ENCODE measurements around the gene PRKD3. TPM values are rescaled to one million over a fixed set of nuclear protein-coding genes. Genes with fewer than 3 reads are reported as not detected.
A peak's percentile ranks its signal among the peaks of the same experiment; 100 is the strongest.

The PRKD3 gene
- total RNA-seq, 1 experiment from 2014 or later = 40.2 TPM

DNA sequence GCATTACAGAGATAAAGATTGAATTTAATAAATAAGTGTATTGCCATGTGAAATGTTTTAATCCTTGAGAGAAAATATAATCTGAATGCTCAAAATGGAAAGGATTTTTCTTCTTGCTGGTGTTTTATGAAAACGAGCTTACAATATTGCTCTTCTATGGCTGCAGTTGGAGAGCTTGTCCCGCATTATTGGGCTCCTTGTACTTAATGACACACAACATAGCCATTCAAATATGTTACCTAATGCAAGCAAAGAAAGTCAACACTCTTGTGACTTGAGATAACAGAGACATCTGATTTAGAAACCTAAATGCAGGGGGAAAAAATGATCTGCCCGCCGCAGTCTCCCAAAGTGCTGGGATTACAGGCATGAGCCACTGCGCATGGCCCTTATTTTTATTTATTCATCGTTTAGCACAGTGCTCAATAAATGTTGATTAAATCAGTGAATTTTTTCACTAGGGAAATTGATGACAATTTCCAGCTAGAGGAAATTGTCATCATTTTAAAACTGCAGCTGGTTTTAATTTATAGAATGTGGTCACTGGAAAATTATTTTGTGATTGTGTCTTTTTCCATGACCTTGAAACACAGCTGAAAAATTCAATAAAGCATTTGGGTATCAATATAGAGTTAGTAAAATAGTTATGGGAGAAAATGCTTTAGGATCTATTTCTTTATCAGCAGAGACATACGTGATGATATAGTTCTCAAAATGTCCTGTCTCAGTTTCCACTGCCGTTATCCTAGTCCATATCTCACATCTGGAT lies 2.4 kb upstream of the PRKD3 start:
- peaks cover 10% of the 10 kb centered on the region for H3K36me3 Mint-ChIP-seq (ENCODE audit: insufficient read depth, unreplicated experiment)
- no peaks in the 10 kb centered on the region for H3K9me3 Mint-ChIP-seq (ENCODE audit: unreplicated experiment)
- H3K27me3 Mint-ChIP-seq (ENCODE audit: insufficient read depth, unreplicated experiment) = no peaks in the 10 kb centered on the region
- peak overlapping the region; percentile 47 for H3K4me3 Mint-ChIP-seq (ENCODE audit: unreplicated experiment)
- POLR2A ChIA-PET = no interaction called here
- no peak for DNase-seq
- CTCF ChIA-PET = interaction anchor here (1.0 kb wide), 1 partner anchor 95 kb away, joined by 3 read pairs; the partner anchor contains the start of genes CEBPZ and NDUFAF7
- Histone ChIP-seq H3K9me3 (no peaks in the 10 kb centered on the region), H3K27me3 (replicated peaks; ENCODE audit: control insufficient read depth, insufficient read depth, low read length) (no peaks in the 10 kb centered on the region), H3K4me3 (ENCODE audit: low read depth, low read length) (no peak overlapping the region), H3K4me1 (peaks cover 13% of the 10 kb centered on the region; the same call in 1 of the 2 replicates), H3K36me3 (ENCODE audit: control insufficient read depth, insufficient read depth, low read length) (no peaks in the 10 kb centered on the region)
- peaks cover 19% of the 10 kb centered on the region for H3K4me1 Mint-ChIP-seq (ENCODE audit: low read depth, unreplicated experiment)
- intact Hi-C loops (cut with micrococcal nuclease; ENCODE audit: unreplicated experiment) = loop anchor here (2.0 kb wide), 1 partner anchor 16 kb away; no protein-coding TSS in a partner anchor
- TF ChIP-seq, protein P1, sequence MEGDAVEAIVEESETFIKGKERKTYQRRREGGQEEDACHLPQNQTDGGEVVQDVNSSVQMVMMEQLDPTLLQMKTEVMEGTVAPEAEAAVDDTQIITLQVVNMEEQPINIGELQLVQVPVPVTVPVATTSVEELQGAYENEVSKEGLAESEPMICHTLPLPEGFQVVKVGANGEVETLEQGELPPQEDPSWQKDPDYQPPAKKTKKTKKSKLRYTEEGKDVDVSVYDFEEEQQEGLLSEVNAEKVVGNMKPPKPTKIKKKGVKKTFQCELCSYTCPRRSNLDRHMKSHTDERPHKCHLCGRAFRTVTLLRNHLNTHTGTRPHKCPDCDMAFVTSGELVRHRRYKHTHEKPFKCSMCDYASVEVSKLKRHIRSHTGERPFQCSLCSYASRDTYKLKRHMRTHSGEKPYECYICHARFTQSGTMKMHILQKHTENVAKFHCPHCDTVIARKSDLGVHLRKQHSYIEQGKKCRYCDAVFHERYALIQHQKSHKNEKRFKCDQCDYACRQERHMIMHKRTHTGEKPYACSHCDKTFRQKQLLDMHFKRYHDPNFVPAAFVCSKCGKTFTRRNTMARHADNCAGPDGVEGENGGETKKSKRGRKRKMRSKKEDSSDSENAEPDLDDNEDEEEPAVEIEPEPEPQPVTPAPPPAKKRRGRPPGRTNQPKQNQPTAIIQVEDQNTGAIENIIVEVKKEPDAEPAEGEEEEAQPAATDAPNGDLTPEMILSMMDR (IDR thresholded peaks at IDR 0.05; ENCODE audit: insufficient read depth in 1 of 2, low read depth in 1 of 2, low read length in 1 of 2, severe bottlenecking in 1 of 2, unreplicated experiment in 1 of 2) = no peak
- H3K27ac Mint-ChIP-seq (ENCODE audit: unreplicated experiment) = no peak overlapping the region
- BruUV-seq (replicated peaks) = no TSS peak

DNA sequence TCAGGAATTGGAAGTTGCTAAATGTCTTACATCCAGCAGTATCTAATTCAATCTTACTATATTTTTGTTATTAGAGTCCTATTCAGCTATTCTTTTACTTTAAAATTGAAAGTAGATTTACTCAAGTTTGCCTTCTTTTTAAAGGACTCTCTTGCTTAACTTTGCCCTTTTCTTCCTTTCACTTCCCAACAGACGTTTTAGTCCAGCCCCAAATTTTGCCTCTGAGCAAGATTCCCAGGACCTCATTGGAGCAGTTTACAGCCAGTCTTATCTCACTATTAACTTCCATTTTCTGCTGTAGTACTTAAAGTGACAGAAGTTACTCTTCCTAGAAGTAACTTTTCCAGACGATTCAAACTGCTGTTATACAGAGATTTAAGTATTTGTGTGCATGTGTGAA lies 1.7 kb upstream of the PRKD3 start:
- peaks cover 19% of the 10 kb centered on the region for H3K4me1 Mint-ChIP-seq (ENCODE audit: low read depth, unreplicated experiment)
- Histone ChIP-seq H3K27me3 (replicated peaks; ENCODE audit: control insufficient read depth, insufficient read depth, low read length) (no peaks in the 10 kb centered on the region), H3K9me3 (no peaks in the 10 kb centered on the region), H3K4me3 (ENCODE audit: low read depth, low read length) (no peak overlapping the region), H3K4me1 (peaks cover 13% of the 10 kb centered on the region; the same call in 1 of the 2 replicates), H3K36me3 (ENCODE audit: control insufficient read depth, insufficient read depth, low read length) (no peaks in the 10 kb centered on the region)
- no peaks in the 10 kb centered on the region for H3K27me3 Mint-ChIP-seq (ENCODE audit: insufficient read depth, unreplicated experiment)
- no TSS peak for BruUV-seq (replicated peaks)
- intact Hi-C loops (cut with micrococcal nuclease; ENCODE audit: unreplicated experiment) = loop anchor here (2.0 kb wide), 1 partner anchor 17 kb away; no protein-coding TSS in a partner anchor
- TF ChIP-seq, protein P1 (IDR thresholded peaks at IDR 0.05; ENCODE audit: insufficient read depth in 1 of 2, low read depth in 1 of 2, low read length in 1 of 2, severe bottlenecking in 1 of 2, unreplicated experiment in 1 of 2) = no peak
- no peaks in the 10 kb centered on the region for H3K9me3 Mint-ChIP-seq (ENCODE audit: unreplicated experiment)
- ChIA-PET CTCF (interaction anchor here (1.0 kb wide), 1 partner anchor 95 kb away, joined by 3 read pairs; the partner anchor contains the start of genes CEBPZ and NDUFAF7), POLR2A (no interaction called here)
- no peak overlapping the region for H3K27ac Mint-ChIP-seq (ENCODE audit: unreplicated experiment)
- peaks cover 10% of the 10 kb centered on the region for H3K36me3 Mint-ChIP-seq (ENCODE audit: insufficient read depth, unreplicated experiment)
- H3K4me3 Mint-ChIP-seq (ENCODE audit: unreplicated experiment) = peak overlapping the region; percentile 48
- peak in 1 of 2 experiments; percentile 29 for DNase-seq

DNA sequence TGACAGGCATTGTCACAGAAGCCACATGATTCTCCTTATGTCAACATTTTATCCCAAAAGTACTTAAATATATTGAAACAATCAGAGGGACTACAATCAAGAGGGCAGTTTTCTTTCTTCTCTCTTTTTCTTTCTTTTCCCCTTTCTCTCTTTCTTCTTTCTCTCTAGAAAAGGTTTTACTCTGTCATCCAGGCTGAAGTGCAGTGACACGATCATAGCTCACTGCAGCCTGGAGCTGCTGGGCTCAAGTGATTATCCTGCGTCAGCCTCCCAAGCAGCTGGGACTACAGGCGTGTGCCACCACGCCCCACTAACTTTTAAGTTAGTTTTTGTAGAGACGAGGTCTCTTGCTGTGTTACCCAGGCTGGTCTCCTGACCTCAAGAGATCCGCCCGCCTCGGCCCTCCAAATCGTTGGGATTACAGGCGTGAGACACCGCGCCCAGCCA lies 1.0 kb upstream of the PRKD3 start:
- Mint-ChIP-seq H3K4me3 (ENCODE audit: unreplicated experiment) (peak overlapping the region; percentile 98), H3K36me3 (ENCODE audit: insufficient read depth, unreplicated experiment) (peaks cover 10% of the 10 kb centered on the region), H3K4me1 (ENCODE audit: low read depth, unreplicated experiment) (peaks cover 19% of the 10 kb centered on the region), H3K27me3 (ENCODE audit: insufficient read depth, unreplicated experiment) (no peaks in the 10 kb centered on the region), H3K27ac (ENCODE audit: unreplicated experiment) (no peak overlapping the region), H3K9me3 (ENCODE audit: unreplicated experiment) (no peaks in the 10 kb centered on the region)
- Histone ChIP-seq H3K36me3 (ENCODE audit: control insufficient read depth, insufficient read depth, low read length) (no peaks in the 10 kb centered on the region), H3K4me1 (peaks cover 13% of the 10 kb centered on the region; the same call in 1 of the 2 replicates), H3K27me3 (replicated peaks; ENCODE audit: control insufficient read depth, insufficient read depth, low read length) (no peaks in the 10 kb centered on the region), H3K9me3 (no peaks in the 10 kb centered on the region), H3K4me3 (ENCODE audit: low read depth, low read length) (peak overlapping the region; percentile 79)
- intact Hi-C loops (cut with micrococcal nuclease; ENCODE audit: unreplicated experiment) = loop anchor here (2.0 kb wide), 1 partner anchor 17 kb away; no protein-coding TSS in a partner anchor
- no peak for DNase-seq
- CTCF ChIA-PET = interaction anchor here (0.7 kb wide), 1 partner anchor 18 kb away, joined by 3 read pairs; no protein-coding TSS in a partner anchor
- POLR2A ChIA-PET = no interaction called here
- BruUV-seq (replicated peaks) = no TSS peak
- TF ChIP-seq, protein P1 (IDR thresholded peaks at IDR 0.05; ENCODE audit: insufficient read depth in 1 of 2, low read depth in 1 of 2, low read length in 1 of 2, severe bottlenecking in 1 of 2, unreplicated experiment in 1 of 2) = no peak

Data from Caco-2 (cell line).